HepG2 (cell line): ENCODE results near the gene TEX22. TPM values are rescaled to one million over a fixed set of nuclear protein-coding genes. Genes with fewer than 3 reads are reported as not detected.

Experiments
- ATAC-seq: fragments of 200-7000 bp; cut with Tn5 transposase; 3 replicates; pipeline ENCODE4 v1.9.1; 2020; ENCODE audit warnings: mild to moderate bottlenecking, moderate library complexity
- BruUV-seq: library from RNA; stranded (reverse); fragments of 400-500 nt; replicated peaks from 2 replicates; lab custom pipeline; 2021; lab: Mats Ljungman, UMichigan
- CTCF ChIA-PET: fragments of 300-600 bp; formaldehyde crosslinking; extraction: SDS; loops from one replicate; lab custom pipeline; 2021; ENCODE audit warnings: low total read pairs, inconsistent platforms, low intra/inter-chr PET ratio; lab: Yijun Ruan, JAX
- POLR2A ChIA-PET: fragments of 350-600 bp; sonication (Branson Sonifier 250); formaldehyde crosslinking; loops from one replicate; lab custom pipeline; 2020; ENCODE audit warnings: antibody characterized with exemption, inconsistent platforms; lab: Yijun Ruan, JAX
- DNase-seq: peaks from one replicate; pipeline ENCODE4 v3.0.0-alpha.2; 2015; ENCODE audit warnings: low spot score
- FAIRE-seq: peaks from 3 replicates; lab custom pipeline; 2011; peaks lifted over from hg19 to GRCh38; lab: Jason Lieb, UNC
- H2AFZ ChIP-seq: one replicate; pipeline ENCODE4 v1.6.1; 2011; ENCODE audit warnings: low read length, inconsistent platforms
- H3K27ac ChIP-seq: fragments of 300-600 bp; 3 replicates; pipeline ENCODE4 v1.8.0; 2011; ENCODE audit warnings: mixed run types, mild to moderate bottlenecking, mixed read lengths, low read length, inconsistent platforms; ENCODE audit not compliant: insufficient read depth; ENCODE audit errors: extremely low read length
- H3K27me3 ChIP-seq, 2 experiments: fragments of 200-600 bp in 1 of 2; 2 replicates in 1 of 2; 3 replicates in 1 of 2; pipeline versions ENCODE4 v1.6.0 to v1.8.0; 2011; ENCODE audit warnings: low read length in 2 of 2, mild to moderate bottlenecking in 2 of 2, moderate library complexity in 2 of 2, inconsistent platforms in 1 of 2; ENCODE audit not compliant: insufficient read depth in 2 of 2, control insufficient read depth in 1 of 2
- H3K36me3 ChIP-seq, 2 experiments: fragments of 200-600 bp in 1 of 2; replicated peaks in 1 of 2; 2 replicates in 1 of 2; 3 replicates in 1 of 2; pipeline versions ENCODE4 v1.5.1 to v1.8.0; 2011; ENCODE audit warnings: low read length in 2 of 2, inconsistent platforms in 1 of 2; ENCODE audit not compliant: insufficient read depth in 2 of 2, control insufficient read depth in 1 of 2
- H3K4me1 ChIP-seq: 2 replicates; pipeline ENCODE4 v1.5.1; 2012; ENCODE audit warnings: low read length, inconsistent platforms; ENCODE audit not compliant: insufficient read depth
- H3K4me2 ChIP-seq: 2 replicates; pipeline ENCODE4 v1.6.0; 2011; ENCODE audit warnings: low read depth, low read length, inconsistent platforms
- H3K4me3 ChIP-seq, 3 experiments: fragments of 200-600 bp in 1 of 3; sonication (generic), shearing (Covaris generic) in 1 of 3; replicated peaks in 1 of 3; 2 replicates each; pipeline ENCODE4 v1.5.1; 2011 to 2016; ENCODE audit warnings: low read length in 3 of 3, inconsistent platforms in 2 of 3, low read depth in 2 of 3, mild to moderate bottlenecking in 2 of 3, control low read depth in 1 of 3, mixed read lengths in 1 of 3; ENCODE audit not compliant: insufficient read depth in 1 of 3
- H3K79me2 ChIP-seq: one replicate; pipeline ENCODE4 v1.6.1; 2011; ENCODE audit warnings: low read length, inconsistent platforms; ENCODE audit not compliant: insufficient read depth
- H3K9ac ChIP-seq: 2 replicates; pipeline ENCODE4 v1.6.0; 2011; ENCODE audit warnings: mild to moderate bottlenecking, low read depth, low read length, inconsistent platforms; ENCODE audit not compliant: insufficient read depth
- H3K9me3 ChIP-seq: 2 replicates; pipeline ENCODE4 v1.5.1; 2012; ENCODE audit warnings: mild to moderate bottlenecking, low read length
- H4K20me1 ChIP-seq: 2 replicates; pipeline ENCODE4 v1.6.0; 2011; ENCODE audit warnings: inconsistent platforms, mild to moderate bottlenecking, low read length, moderate library complexity; ENCODE audit not compliant: insufficient read depth
- CEBPZ ChIP-seq: IDR thresholded peaks from 2 replicates; pipeline ENCODE4 v1.6.1; 2012; ENCODE audit warnings: low read length, improper control_type of control experiment
- DNMT1 ChIP-seq: sonication (generic); formaldehyde crosslinking; IDR thresholded peaks from 2 replicates; pipeline ENCODE4 v1.5.1; 2020; ENCODE audit warnings: mild to moderate bottlenecking, missing genetic modification reagents
- FOXK2 ChIP-seq: fragments of 450-650 bp; IDR thresholded peaks from 2 replicates; pipeline ENCODE4 v1.6.1; 2016
- MATR3 ChIP-seq: sonication (generic); formaldehyde crosslinking; IDR thresholded peaks from 2 replicates; pipeline ENCODE4 v1.4.0; 2020; ENCODE audit warnings: missing genetic modification reagents
- TCF12 ChIP-seq, 2 experiments: fragments of 450-650 bp in 1 of 2; sonication (generic) in 1 of 2; formaldehyde crosslinking in 1 of 2; IDR thresholded peaks; 2 replicates each; pipeline versions ENCODE4 v1.6.1 to v1.8.0; 2017 to 2022; ENCODE audit warnings: antibody characterized with exemption in 1 of 2, mild to moderate bottlenecking in 1 of 2, missing genetic modification reagents in 1 of 2, moderate library complexity in 1 of 2
- ZHX2 ChIP-seq, 2 experiments: sonication (generic) in 1 of 2; formaldehyde crosslinking in 1 of 2; IDR thresholded peaks; 2 replicates each; pipeline versions ENCODE4 v1.6.1 to v1.9.0; 2014 to 2022; ENCODE audit warnings: antibody characterized with exemption in 1 of 2, borderline replicate concordance in 1 of 2, inconsistent platforms in 1 of 2, low read depth in 1 of 2, missing genetic modification reagents in 1 of 2
- ZNF629 ChIP-seq: sonication (generic); formaldehyde crosslinking; conservative IDR thresholded peaks from 2 replicates; pipeline ENCODE4 v1.5.0; 2020; ENCODE audit warnings: missing genetic modification reagents
- WGBS: methylation state at CpG from one replicate; pipeline ENCODE4 v1.1.6; 2017; ENCODE audit warnings: low lambda C conversion rate; 5-methylcytosine and 5-hydroxymethylcytosine counted together
- in situ Hi-C: cut with HindIII; loops from 2 replicates; pipeline ENCODE4 v1.10.0; 2017; ENCODE audit warnings: low pct_unique_long_range_greater_than_20kb; ENCODE audit not compliant: extremely low pct_ligation_motif_present
- intact Hi-C: fragments of 100-400 bp; cut with micrococcal nuclease; formaldehyde crosslinking; loops from one replicate; pipeline ENCODE4 v1.10.0; 2022; ENCODE audit not compliant: unreplicated experiment
- polyA plus RNA-seq, 8 experiments: library from polyadenylated mRNA; depleted of rRNA in 3 of 8; stranded (reverse) in 7 of 8; unstranded in 1 of 8; fragments of >200 nt; fragmentation: Illumina TruSeq in 4 of 8; extraction: Trizol in 4 of 8; gene quantifications; 2 replicates each; pipeline versions ENCODE4 v1.2.1 to v1.2.3, GENCODE V29; 2011 to 2016; ENCODE audit warnings: low read depth in 4 of 8, missing spikeins in 1 of 8, mixed read lengths in 1 of 8; ENCODE audit not compliant: insufficient read depth in 1 of 8
- total RNA-seq, 5 experiments: library from RNA; depleted of rRNA; stranded (reverse); fragments of >200 nt; fragmentation: Illumina TruSeq; extraction: Trizol; gene quantifications; 2 replicates each; pipeline ENCODE4 v1.2.3, GENCODE V29; 2016; ENCODE audit warnings: low read depth in 1 of 5

TEX22 gene
- total and polyA plus RNA-seq, 2 of the 13 experiments (the other 11 are each of a cell fraction or from before 2014, with no cell fraction given) = 0.07 to 0.27 TPM

- no peak overlapping the region for H2AFZ ChIP-seq
- H3K4me1 ChIP-seq = no peaks in the 10 kb centered on the region
- intact Hi-C loops (no loop called here), in situ Hi-C loops (no loop called here)
- BruUV-seq = no TSS peak
- H3K27ac ChIP-seq = no peak overlapping the region
- H3K4me2 ChIP-seq = no peak overlapping the region
- no peaks in the 10 kb centered on the region for H4K20me1 ChIP-seq
- no peak for TF ChIP-seq MATR3 (CRISPR knock-in tag)
- TF ChIP-seq FOXK2 = no peak
- FAIRE-seq (no peak), DNase-seq (no peak), ATAC-seq (no peak)
- ChIA-PET POLR2A (no interaction called here), CTCF (no interaction called here)
- H3K36me3 ChIP-seq = no peaks in the 10 kb centered on the region; a peak in 1 of 5 replicates
- H3K9ac ChIP-seq = no peak overlapping the region
- H3K79me2 ChIP-seq = no peaks in the 10 kb centered on the region
- no peak overlapping the region for H3K4me3 ChIP-seq
- no peaks in the 10 kb centered on the region for H3K27me3 ChIP-seq
- 94% methylated on average over 11 of the region's 12 CpGs for WGBS
- no peaks in the 10 kb centered on the region for H3K9me3 ChIP-seq
Measured at GRCh38 chr14:105365681-105366080, 32.7 kb upstream of the TEX22 start.

GRCh38 chr14:105366386-105367074, 31.8 kb upstream of the TEX22 start:
- H2AFZ ChIP-seq = no peak overlapping the region
- 96% methylated on average over 13 of the region's 23 CpGs for WGBS
- FAIRE-seq = no peak
- ChIA-PET CTCF (no interaction called here), POLR2A (no interaction called here)
- H3K4me2 ChIP-seq = no peak overlapping the region
- no peaks in the 10 kb centered on the region for H4K20me1 ChIP-seq
- no peaks in the 10 kb centered on the region for H3K4me1 ChIP-seq
- H3K79me2 ChIP-seq = no peaks in the 10 kb centered on the region
- no peak overlapping the region for H3K4me3 ChIP-seq
- no peaks in the 10 kb centered on the region for H3K27me3 ChIP-seq
- in situ Hi-C loops (no loop called here), intact Hi-C loops (no loop called here)
- no peak overlapping the region for H3K27ac ChIP-seq
- no peak for ATAC-seq
- no TSS peak for BruUV-seq
- H3K9me3 ChIP-seq = no peaks in the 10 kb centered on the region
- no peak for DNase-seq
- H3K36me3 ChIP-seq = no peaks in the 10 kb centered on the region; a peak in 1 of 5 replicates
- no peak overlapping the region for H3K9ac ChIP-seq
- TF ChIP-seq CEBPZ (no peak), DNMT1 (CRISPR knock-in tag) (no peak), TCF12 (IDR thresholded peaks at IDR 0.05) (no peak), TCF12 (CRISPR knock-in tag; IDR thresholded peaks at IDR 0.05) (no peak), ZHX2 (IDR thresholded peaks at IDR 0.05; ENCODE audit: low read depth) (no peak), ZHX2 (CRISPR knock-in tag; IDR thresholded peaks at IDR 0.05; ENCODE audit: borderline replicate concordance) (no peak), ZNF629 (CRISPR knock-in tag) (no peak)
